CD4-positive, alpha-beta T cell (primary cell): ENCODE measurements around the gene ARTN. TPM values are rescaled to one million over a fixed set of nuclear protein-coding genes. Genes with fewer than 3 reads are reported as not detected.

ENCODE experiments used
- ATAC-seq: fragments of 200-7000 bp; cut with Tn5 transposase; one replicate; pipeline ENCODE4 v1.10.0; 2022; ENCODE audit warnings: mild to moderate bottlenecking; ENCODE audit not compliant: poor library complexity
- CTCF ChIA-PET: fragments of 350-600 bp; sonication (Branson Sonifier 250); formaldehyde crosslinking; loops from one replicate; lab custom pipeline; 2021; ENCODE audit warnings: antibody characterized with exemption, inconsistent platforms; lab: Charles Lee
- POLR2A ChIA-PET: fragments of 350-600 bp; sonication (Branson Sonifier 250); formaldehyde crosslinking; loops from one replicate; lab custom pipeline; 2021; ENCODE audit warnings: antibody characterized with exemption, inconsistent platforms; lab: Charles Lee
- DNase-seq, 14 experiments: peaks; one replicate each; pipeline ENCODE4 v3.0.0-alpha.2; 2013 to 2020; ENCODE audit warnings: mixed read lengths in 2 of 14
- H3K27ac ChIP-seq, 2 donors: one replicate each; pipeline versions ENCODE4 v1.5.1 to v1.7.0; 2013; ENCODE audit warnings: low read length in 2 of 2, low read depth in 1 of 2, mild to moderate bottlenecking in 1 of 2
- H3K27me3 ChIP-seq, 2 experiments: 1 replicate in 1 of 2; 2 replicates in 1 of 2; pipeline versions ENCODE4 v1.6.1 to v1.7.0; 2013; ENCODE audit warnings: low read length in 2 of 2, control low read depth in 1 of 2, mild to moderate bottlenecking in 1 of 2, moderate library complexity in 1 of 2; ENCODE audit not compliant: insufficient read depth in 2 of 2, control insufficient read depth in 1 of 2
- H3K36me3 ChIP-seq: one replicate; pipeline ENCODE4 v1.6.1; 2013; ENCODE audit warnings: low read length, control low read depth; ENCODE audit not compliant: insufficient read depth
- H3K4me1 ChIP-seq: one replicate; pipeline ENCODE4 v1.6.1; 2013; ENCODE audit warnings: low read length, control low read depth; ENCODE audit not compliant: insufficient read depth
- H3K4me3 ChIP-seq: one replicate; pipeline ENCODE4 v1.5.1; 2013; ENCODE audit warnings: mild to moderate bottlenecking, low read length, moderate library complexity
- H3K9me3 ChIP-seq, 2 experiments: 1 replicate in 1 of 2; 2 replicates in 1 of 2; pipeline versions ENCODE4 v1.6.1 to v1.7.0; 2013; ENCODE audit warnings: low read length in 2 of 2, mild to moderate bottlenecking in 2 of 2, control low read depth in 1 of 2, moderate library complexity in 1 of 2; ENCODE audit not compliant: control insufficient read depth in 1 of 2, insufficient read depth in 1 of 2
- H3K27ac Mint-ChIP-seq: one replicate; pipeline ENCODE4 v1.8.0; 2020; ENCODE audit warnings: mixed read lengths
- H3K27me3 Mint-ChIP-seq: one replicate; pipeline ENCODE4 v1.8.0; 2021; ENCODE audit warnings: mixed read lengths
- H3K36me3 Mint-ChIP-seq: one replicate; pipeline ENCODE4 v1.8.0; 2021; ENCODE audit warnings: low read depth, mixed read lengths
- H3K4me1 Mint-ChIP-seq: one replicate; pipeline ENCODE4 v1.8.0; 2021; ENCODE audit warnings: low read depth, mixed read lengths
- H3K4me3 Mint-ChIP-seq: one replicate; pipeline ENCODE4 v1.8.0; 2020; ENCODE audit warnings: mild to moderate bottlenecking, mixed read lengths
- H3K9me3 Mint-ChIP-seq: one replicate; pipeline ENCODE4 v1.8.0; 2020; ENCODE audit warnings: mixed read lengths
- intact Hi-C, 2 experiments: fragments of 100-400 bp; cut with DNase I in 1 of 2; cut with micrococcal nuclease in 1 of 2; formaldehyde crosslinking; loops; one replicate each; pipeline versions ENCODE4 v1.15.1 to v1.9.0; 2023 to 2025; cut with DNase I, micrococcal nuclease
- total RNA-seq, 174 experiments: library from RNA in 2 of 174; stranded (reverse) in 2 of 174; gene quantifications; one replicate each; pipeline ENCODE4 v1.2.3 and lab custom pipeline; 2021 to 2026
- TF ChIP-seq, protein P1 (sequence below): fragments of 200-600 bp; IDR thresholded peaks from one replicate; pipeline ENCODE4 v1.8.0; 2022; ENCODE audit warnings: antibody characterized with exemption, mild to moderate bottlenecking

Gene ARTN
- total RNA-seq, 2 experiments from 2014 or later: 0.55 to 1.3 TPM

DNA sequence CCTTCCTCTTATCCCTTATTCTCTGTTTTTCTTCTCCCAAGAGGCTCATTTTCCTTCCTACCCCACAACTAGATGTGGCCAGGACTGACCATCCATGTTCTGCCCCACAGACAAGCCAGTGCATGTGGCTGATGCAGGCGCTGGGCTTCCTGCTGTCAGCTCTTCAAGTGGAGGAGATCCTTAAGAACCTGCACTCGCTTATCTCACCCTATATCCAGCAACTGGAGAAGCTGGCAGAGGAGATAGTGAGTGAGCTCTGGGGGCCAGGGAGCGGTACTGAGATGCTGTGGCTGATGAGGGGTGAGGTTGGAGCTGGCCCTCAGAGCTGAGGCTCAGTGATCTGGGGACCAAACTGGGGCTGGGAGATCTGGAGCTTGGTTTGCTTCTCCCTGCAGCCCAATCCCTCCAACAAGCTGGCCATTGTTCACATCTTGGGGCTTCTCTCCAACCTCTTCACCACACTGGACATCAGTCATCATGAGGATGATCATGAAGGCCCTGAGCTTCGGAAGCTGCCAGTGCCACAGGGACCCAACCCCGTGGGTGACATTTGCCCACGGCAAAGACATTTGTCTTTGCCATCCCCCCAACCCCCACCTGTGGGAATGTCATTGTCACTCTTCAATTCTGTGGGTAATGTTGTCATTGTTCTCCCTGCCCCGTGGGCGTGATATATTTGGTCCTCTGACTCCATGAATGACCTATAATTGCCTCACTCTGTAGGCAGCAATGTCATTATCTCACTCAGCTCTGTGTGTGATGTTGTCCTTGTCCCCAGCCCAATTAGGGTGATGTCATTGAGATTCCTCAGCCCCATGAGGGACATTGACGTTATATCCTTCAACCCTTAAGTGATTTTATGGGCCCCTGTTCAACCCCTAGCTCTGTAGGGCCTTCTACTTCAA, 25.0 kb downstream of the ARTN start:
- Mint-ChIP-seq H3K9me3 (no peaks in the 10 kb centered on the region), H3K27ac (no peak overlapping the region), H3K4me3 (no peak overlapping the region), H3K36me3 (peaks cover 45% of the 10 kb centered on the region), H3K27me3 (no peaks in the 10 kb centered on the region), H3K4me1 (no peaks in the 10 kb centered on the region)
- H3K27ac ChIP-seq: no peak overlapping the region
- no peaks in the 10 kb centered on the region for H3K9me3 ChIP-seq
- intact Hi-C loops: no loop called here
- H3K4me3 ChIP-seq: no peak overlapping the region
- ATAC-seq (no peak), DNase-seq (no peak)
- peaks cover 49% of the 10 kb centered on the region for H3K36me3 ChIP-seq
- TF ChIP-seq, protein P1, sequence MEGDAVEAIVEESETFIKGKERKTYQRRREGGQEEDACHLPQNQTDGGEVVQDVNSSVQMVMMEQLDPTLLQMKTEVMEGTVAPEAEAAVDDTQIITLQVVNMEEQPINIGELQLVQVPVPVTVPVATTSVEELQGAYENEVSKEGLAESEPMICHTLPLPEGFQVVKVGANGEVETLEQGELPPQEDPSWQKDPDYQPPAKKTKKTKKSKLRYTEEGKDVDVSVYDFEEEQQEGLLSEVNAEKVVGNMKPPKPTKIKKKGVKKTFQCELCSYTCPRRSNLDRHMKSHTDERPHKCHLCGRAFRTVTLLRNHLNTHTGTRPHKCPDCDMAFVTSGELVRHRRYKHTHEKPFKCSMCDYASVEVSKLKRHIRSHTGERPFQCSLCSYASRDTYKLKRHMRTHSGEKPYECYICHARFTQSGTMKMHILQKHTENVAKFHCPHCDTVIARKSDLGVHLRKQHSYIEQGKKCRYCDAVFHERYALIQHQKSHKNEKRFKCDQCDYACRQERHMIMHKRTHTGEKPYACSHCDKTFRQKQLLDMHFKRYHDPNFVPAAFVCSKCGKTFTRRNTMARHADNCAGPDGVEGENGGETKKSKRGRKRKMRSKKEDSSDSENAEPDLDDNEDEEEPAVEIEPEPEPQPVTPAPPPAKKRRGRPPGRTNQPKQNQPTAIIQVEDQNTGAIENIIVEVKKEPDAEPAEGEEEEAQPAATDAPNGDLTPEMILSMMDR: no peak
- H3K4me1 ChIP-seq: no peaks in the 10 kb centered on the region
- no peaks in the 10 kb centered on the region for H3K27me3 ChIP-seq
- ChIA-PET POLR2A (no interaction called here), CTCF (no interaction called here)

DNA sequence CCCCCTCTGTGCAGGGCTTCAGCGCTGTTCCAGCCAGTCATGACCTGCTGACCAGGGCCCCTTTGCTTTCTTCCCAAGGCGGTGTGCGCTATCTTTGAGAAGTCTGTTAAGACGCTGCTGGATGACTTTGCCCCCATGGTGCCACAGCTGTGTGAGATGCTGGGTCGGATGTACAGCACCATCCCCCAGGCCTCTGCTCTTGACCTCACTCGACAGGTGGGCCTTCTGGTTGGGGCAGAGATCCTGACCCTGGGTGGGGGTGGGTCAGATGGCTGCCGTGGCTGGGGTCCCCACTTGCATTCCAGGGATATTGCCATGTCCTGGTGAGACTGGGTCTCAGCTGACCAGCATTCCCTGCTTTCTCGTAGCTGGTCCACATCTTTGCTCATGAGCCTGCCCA, 27.2 kb downstream of the ARTN start:
- H3K9me3 ChIP-seq: no peaks in the 10 kb centered on the region
- Mint-ChIP-seq H3K36me3 (peaks cover 45% of the 10 kb centered on the region), H3K4me3 (no peak overlapping the region), H3K27me3 (no peaks in the 10 kb centered on the region), H3K27ac (no peak overlapping the region), H3K4me1 (no peaks in the 10 kb centered on the region), H3K9me3 (no peaks in the 10 kb centered on the region)
- DNase-seq: no peak
- CTCF ChIA-PET: no interaction called here
- ATAC-seq: no peak
- TF ChIP-seq, protein P1: no peak
- H3K27me3 ChIP-seq: no peaks in the 10 kb centered on the region
- intact Hi-C loops: no loop called here
- H3K36me3 ChIP-seq: peaks cover 57% of the 10 kb centered on the region
- no peaks in the 10 kb centered on the region for H3K4me1 ChIP-seq
- POLR2A ChIA-PET: no interaction called here
- H3K27ac ChIP-seq: no peak overlapping the region
- no peak overlapping the region for H3K4me3 ChIP-seq

DNA sequence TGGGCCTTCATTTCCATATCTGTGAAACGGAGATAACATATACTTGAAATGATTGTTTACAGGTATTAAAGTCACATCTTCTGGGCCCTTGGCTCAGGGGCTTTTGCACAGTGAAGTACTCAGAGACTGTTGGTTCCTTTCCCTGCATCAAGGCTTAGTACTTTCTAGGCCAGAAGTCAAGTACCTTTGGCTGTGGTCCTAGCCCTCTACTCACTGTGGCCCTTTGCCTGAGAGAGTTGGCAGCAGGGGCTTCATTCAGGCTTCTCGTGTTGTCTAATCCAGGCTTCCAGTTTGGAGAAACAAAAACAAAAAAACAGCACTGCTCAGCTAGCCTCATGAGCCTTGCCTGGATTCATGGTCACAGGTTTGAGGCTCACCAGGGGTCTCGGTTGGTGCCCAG, 28.1 kb downstream of the ARTN start:
- H3K4me3 ChIP-seq: no peak overlapping the region
- POLR2A ChIA-PET: no interaction called here
- H3K27me3 ChIP-seq: no peaks in the 10 kb centered on the region
- H3K4me1 ChIP-seq: no peaks in the 10 kb centered on the region
- Mint-ChIP-seq H3K4me1 (no peaks in the 10 kb centered on the region), H3K4me3 (no peak overlapping the region), H3K36me3 (peaks cover 41% of the 10 kb centered on the region), H3K27ac (no peak overlapping the region), H3K27me3 (no peaks in the 10 kb centered on the region), H3K9me3 (no peaks in the 10 kb centered on the region)
- peaks cover 52% of the 10 kb centered on the region for H3K36me3 ChIP-seq
- TF ChIP-seq, protein P1: no peak
- H3K27ac ChIP-seq: no peak overlapping the region
- ATAC-seq (no peak), DNase-seq (no peak)
- CTCF ChIA-PET: no interaction called here
- intact Hi-C loops: no loop called here
- no peaks in the 10 kb centered on the region for H3K9me3 ChIP-seq
